SK-N-SH (cell line): ENCODE data around the gene LRRC34. TPM values are rescaled to one million over a fixed set of nuclear protein-coding genes. Genes with fewer than 3 reads are reported as not detected.

Experiments used
- CTCF ChIA-PET: fragments of 300-600, 350-600 bp; formaldehyde crosslinking; extraction: SDS; loops from one replicate; lab custom pipeline; 2021; lab: Yijun Ruan, JAX
- POLR2A ChIA-PET: fragments of 350-600 bp; sonication (Branson Sonifier 250); formaldehyde crosslinking; extraction: SDS; loops from one replicate; lab custom pipeline; 2020; ENCODE audit warnings: antibody characterized with exemption, inconsistent platforms; lab: Yijun Ruan, JAX
- DNase-seq: peaks from one replicate; pipeline ENCODE4 v3.0.0; 2012
- H2AFZ ChIP-seq: fragments of 200-600 bp; sonication (generic); 2 replicates; pipeline ENCODE4 v1.8.1; 2016; ENCODE audit warnings: antibody characterized with exemption, mild to moderate bottlenecking, low read depth
- H3F3A ChIP-seq: fragments of 200-600 bp; sonication (generic); replicated peaks from 2 replicates; pipeline ENCODE3; 2016; ENCODE audit warnings: antibody characterized with exemption, mild to moderate bottlenecking; ENCODE audit not compliant: insufficient read depth
- H3K27ac ChIP-seq, 2 experiments: fragments of 200-500 bp in 1 of 2; fragments of 200-600 bp in 1 of 2; sonication (Bioruptor generic) in 1 of 2; sonication (generic), shearing (Covaris generic) in 1 of 2; 2 replicates each; pipeline versions ENCODE4 v1.5.1 to v1.6.1; 2014 to 2016; ENCODE audit warnings: low read depth in 2 of 2, inconsistent platforms in 1 of 2, low read length in 1 of 2, mild to moderate bottlenecking in 1 of 2, mixed read lengths in 1 of 2
- H3K27me3 ChIP-seq: fragments of 200-600 bp; sonication (generic), shearing (Covaris generic); 2 replicates; pipeline ENCODE4 v1.6.1; 2016; ENCODE audit warnings: mixed run types; ENCODE audit not compliant: insufficient read depth
- H3K36me3 ChIP-seq, 2 experiments: fragments of 200-500 bp in 1 of 2; fragments of 200-600 bp in 1 of 2; sonication (Bioruptor generic) in 1 of 2; sonication (generic) in 1 of 2; replicated peaks in 1 of 2; 2 replicates each; pipeline versions ENCODE3 to v1.5.1; 2014 to 2016; ENCODE audit warnings: low read length in 1 of 2, mild to moderate bottlenecking in 1 of 2; ENCODE audit not compliant: insufficient read depth in 2 of 2, control insufficient read depth in 1 of 2
- H3K4me1 ChIP-seq, 2 experiments: fragments of 200-500 bp in 1 of 2; fragments of 200-600 bp in 1 of 2; sonication (Bioruptor generic) in 1 of 2; sonication (generic), shearing (Covaris generic) in 1 of 2; 2 replicates each; pipeline versions ENCODE4 v1.5.1 to v1.6.1; 2014 to 2016; ENCODE audit warnings: low read depth in 1 of 2, low read length in 1 of 2, mixed run types in 1 of 2; ENCODE audit not compliant: insufficient read depth in 2 of 2, control insufficient read depth in 1 of 2
- H3K4me2 ChIP-seq: fragments of 200-600 bp; sonication (generic), shearing (Covaris generic); 2 replicates; pipeline ENCODE4 v1.6.1; 2017; ENCODE audit warnings: mixed run types
- H3K4me3 ChIP-seq, 2 experiments: fragments of 200-500 bp in 1 of 2; fragments of 200-600 bp in 1 of 2; sonication (Bioruptor generic) in 1 of 2; sonication (generic), shearing (Covaris generic) in 1 of 2; 2 replicates each; pipeline versions ENCODE4 v1.5.1 to v1.8.1; 2014 to 2016; ENCODE audit warnings: low read depth in 2 of 2, inconsistent platforms in 1 of 2, low read length in 1 of 2, mild to moderate bottlenecking in 1 of 2, mixed read lengths in 1 of 2, moderate library complexity in 1 of 2
- H3K79me2 ChIP-seq: fragments of 200-600 bp; sonication (generic); 2 replicates; pipeline ENCODE4 v1.8.1; 2017; ENCODE audit warnings: mild to moderate bottlenecking; ENCODE audit not compliant: insufficient read depth
- H3K9ac ChIP-seq: fragments of 200-600 bp; sonication (generic); 2 replicates; pipeline ENCODE4 v1.6.1; 2017; ENCODE audit warnings: mixed run types
- H3K9me2 ChIP-seq: fragments of 200-600 bp; sonication (generic); 2 replicates; pipeline ENCODE4 v1.6.1; 2017; ENCODE audit warnings: mixed run types
- H3K9me3 ChIP-seq: fragments of 200-600 bp; sonication (generic); 2 replicates; pipeline ENCODE4 v1.6.1; 2017; ENCODE audit warnings: mixed run types, mild to moderate bottlenecking, moderate library complexity
- H4K20me1 ChIP-seq: fragments of 200-600 bp; sonication (generic); 2 replicates; pipeline ENCODE4 v1.6.1; 2017; ENCODE audit warnings: mild to moderate bottlenecking, mixed run types; ENCODE audit not compliant: insufficient read depth
- EP300 ChIP-seq, 2 experiments: IDR thresholded peaks; 2 replicates each; pipeline versions ENCODE4 v1.4.0 to v1.6.1; 2012; ENCODE audit warnings: borderline replicate concordance in 1 of 2, low read depth in 1 of 2, low read length in 1 of 2
- EZH2phosphoT487 ChIP-seq: fragments of 200-600 bp; sonication (generic); IDR thresholded peaks from 2 replicates; pipeline ENCODE4 v1.6.1; 2017; ENCODE audit warnings: low read depth, mixed run types, mild to moderate bottlenecking, antibody characterized with exemption, moderate library complexity, borderline replicate concordance
- FOSL2 ChIP-seq: IDR thresholded peaks from 2 replicates; pipeline ENCODE4 v1.4.0; 2012; ENCODE audit warnings: low read depth, mild to moderate bottlenecking, moderate library complexity, borderline replicate concordance
- FOXJ3 ChIP-seq: sonication (generic); formaldehyde crosslinking; IDR thresholded peaks from 2 replicates; pipeline ENCODE4 v1.5.1; 2020; ENCODE audit warnings: mild to moderate bottlenecking, missing genetic modification reagents
- GABPA ChIP-seq: IDR thresholded peaks from 2 replicates; pipeline ENCODE4 v1.4.0; 2012; ENCODE audit warnings: low read depth, mild to moderate bottlenecking
- MEF2A ChIP-seq: IDR thresholded peaks from 2 replicates; pipeline ENCODE4 v1.4.0; 2012; ENCODE audit warnings: low read depth, borderline replicate concordance
- NFIC ChIP-seq: IDR thresholded peaks from 2 replicates; pipeline ENCODE4 v1.4.0; 2012; ENCODE audit warnings: borderline replicate concordance
- RAD21 ChIP-seq: IDR thresholded peaks from 2 replicates; pipeline ENCODE4 v1.6.1; 2012; ENCODE audit warnings: mild to moderate bottlenecking, low read length
- RCOR1 ChIP-seq: fragments of 150-350 bp; IDR thresholded peaks from 2 replicates; pipeline ENCODE4 v1.6.1; 2017; ENCODE audit warnings: antibody characterized with exemption, low read length
- RFX5 ChIP-seq: IDR thresholded peaks from 2 replicates; pipeline ENCODE4 v1.6.1; 2012; ENCODE audit warnings: mild to moderate bottlenecking, improper control_type of control experiment, low read length
- SMC3 ChIP-seq: IDR thresholded peaks from 2 replicates; pipeline ENCODE4 v1.6.1; 2012; ENCODE audit warnings: low read depth, low read length, improper control_type of control experiment
- WGBS: methylation state at CpG from one replicate; pipeline ENCODE4 v1.1.6; 2017; ENCODE audit warnings: low lambda C conversion rate; 5-methylcytosine and 5-hydroxymethylcytosine counted together
- polyA plus RNA-seq, 3 experiments: library from polyadenylated mRNA; depleted of rRNA; stranded (reverse); fragments of >200 nt; gene quantifications; 2 replicates each; pipeline ENCODE4 v1.2.3, GENCODE V29; 2012
- TF ChIP-seq, protein P1 (sequence below): fragments of 150-350 bp; IDR thresholded peaks from 2 replicates; pipeline ENCODE4 v1.6.1; 2017; ENCODE audit warnings: antibody characterized with exemption, low read length, low read depth, borderline replicate concordance
- TF ChIP-seq, protein P2 (sequence below): fragments of 150-350 bp; IDR thresholded peaks from 2 replicates; pipeline ENCODE4 v1.6.1; 2016; ENCODE audit warnings: mild to moderate bottlenecking, low read depth, low read length
- TF ChIP-seq, protein P3 (sequence below): fragments of 200-600 bp; sonication (generic); IDR thresholded peaks from 2 replicates; pipeline ENCODE4 v1.6.1; 2017; ENCODE audit warnings: antibody characterized with exemption, mild to moderate bottlenecking, moderate library complexity
- TF ChIP-seq, protein P4 (sequence below): IDR thresholded peaks from 2 replicates; pipeline ENCODE4 v1.4.0; 2012; ENCODE audit warnings: low read depth, borderline replicate concordance
- TF ChIP-seq, protein P5 (sequence below): IDR thresholded peaks from 2 replicates; pipeline ENCODE4; 2012
- TF ChIP-seq, protein P6 (sequence below): IDR thresholded peaks from 2 replicates; pipeline ENCODE4 v1.6.1; 2012; ENCODE audit warnings: mild to moderate bottlenecking, low read depth, low read length, moderate library complexity

Gene LRRC34
- polyA plus RNA-seq, 1 of the 3 experiments (the other 2 are of a cell fraction) = 1.6 TPM

DNA sequence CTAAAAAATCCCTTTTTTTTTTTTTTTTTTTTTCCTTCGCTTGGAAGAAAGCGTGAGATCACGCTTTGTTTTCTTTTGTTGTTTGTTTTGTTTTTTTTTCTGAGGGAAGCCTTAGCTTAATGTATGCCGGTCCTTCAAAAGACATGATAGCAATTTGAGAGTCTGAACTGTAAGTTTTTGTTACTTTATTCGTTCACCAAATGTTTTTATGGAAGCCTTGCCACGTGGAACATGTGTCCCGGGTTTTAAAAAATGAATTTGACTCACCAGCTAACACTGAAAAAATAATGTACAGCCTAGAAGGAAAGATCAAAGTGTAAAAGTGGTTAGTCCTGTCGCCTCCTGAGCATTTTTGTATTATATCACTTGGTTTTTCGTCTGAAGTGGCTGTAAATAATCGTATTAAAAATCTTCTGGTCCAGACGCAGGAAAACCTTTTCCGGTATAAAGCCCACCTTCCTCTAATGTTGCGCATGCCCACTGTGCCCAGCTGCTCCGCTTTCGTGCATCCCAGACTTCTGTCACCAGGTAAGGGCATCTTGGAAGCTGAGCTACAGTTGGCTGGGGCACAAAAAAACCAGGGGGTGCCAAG is 40.3 kb downstream of the LRRC34 start (continued):
- TF ChIP-seq GABPA (peak; percentile 52), NFIC (no peak), EP300 (IDR thresholded peaks at IDR 0.05; ENCODE audit: borderline replicate concordance in 1 of 2, low read depth in 1 of 2, low read length in 1 of 2) (peak in 1 of 2 experiments; percentile 52; a peak in 1 of 4 replicates), RAD21 (no peak), SMC3 (no peak), RFX5 (no peak), FOXJ3 (CRISPR knock-in tag) (no peak)
- TF ChIP-seq, protein P1, sequence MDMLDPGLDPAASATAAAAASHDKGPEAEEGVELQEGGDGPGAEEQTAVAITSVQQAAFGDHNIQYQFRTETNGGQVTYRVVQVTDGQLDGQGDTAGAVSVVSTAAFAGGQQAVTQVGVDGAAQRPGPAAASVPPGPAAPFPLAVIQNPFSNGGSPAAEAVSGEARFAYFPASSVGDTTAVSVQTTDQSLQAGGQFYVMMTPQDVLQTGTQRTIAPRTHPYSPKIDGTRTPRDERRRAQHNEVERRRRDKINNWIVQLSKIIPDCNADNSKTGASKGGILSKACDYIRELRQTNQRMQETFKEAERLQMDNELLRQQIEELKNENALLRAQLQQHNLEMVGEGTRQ = no peak
- TF ChIP-seq, protein P2, sequence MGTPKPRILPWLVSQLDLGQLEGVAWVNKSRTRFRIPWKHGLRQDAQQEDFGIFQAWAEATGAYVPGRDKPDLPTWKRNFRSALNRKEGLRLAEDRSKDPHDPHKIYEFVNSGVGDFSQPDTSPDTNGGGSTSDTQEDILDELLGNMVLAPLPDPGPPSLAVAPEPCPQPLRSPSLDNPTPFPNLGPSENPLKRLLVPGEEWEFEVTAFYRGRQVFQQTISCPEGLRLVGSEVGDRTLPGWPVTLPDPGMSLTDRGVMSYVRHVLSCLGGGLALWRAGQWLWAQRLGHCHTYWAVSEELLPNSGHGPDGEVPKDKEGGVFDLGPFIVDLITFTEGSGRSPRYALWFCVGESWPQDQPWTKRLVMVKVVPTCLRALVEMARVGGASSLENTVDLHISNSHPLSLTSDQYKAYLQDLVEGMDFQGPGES = no peak

DNA sequence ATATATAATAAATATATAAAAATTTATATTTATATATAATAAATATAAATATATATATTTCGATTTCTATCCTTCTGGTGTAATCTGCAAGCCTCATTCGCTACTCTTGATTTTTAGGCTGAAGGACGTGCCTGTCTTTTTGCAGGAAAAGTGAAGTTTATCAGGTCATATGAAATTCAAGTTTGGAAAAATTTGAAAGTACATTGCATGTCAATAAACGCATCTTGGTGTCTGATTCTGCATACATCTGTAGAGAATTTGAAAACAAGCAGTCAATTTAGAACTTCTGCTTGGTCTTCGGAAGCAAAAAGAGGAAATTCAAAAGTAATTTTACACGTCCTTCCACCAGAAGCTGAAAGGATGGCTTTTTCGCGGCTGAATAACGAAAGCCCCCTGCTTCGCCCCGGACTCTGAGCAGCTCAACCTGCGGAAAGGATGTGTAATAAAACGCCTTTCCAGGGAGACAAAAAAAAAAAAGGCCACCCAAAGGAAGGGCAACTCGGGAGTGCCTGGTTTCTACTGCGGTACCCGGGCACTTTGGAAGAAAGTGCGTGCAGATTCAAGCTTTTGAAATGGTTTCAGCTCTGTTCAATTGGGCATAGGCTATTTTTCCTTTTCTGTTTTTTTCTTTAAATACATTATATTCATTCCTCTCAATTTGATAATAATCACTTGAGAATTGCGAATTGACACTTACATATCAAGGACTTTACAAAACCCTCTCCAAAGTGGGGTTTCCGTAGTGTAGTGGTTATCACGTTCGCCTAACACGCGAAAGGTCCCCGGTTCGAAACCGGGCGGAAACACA is 41.0 kb downstream of the LRRC34 start:
- Histone ChIP-seq H4K20me1 (0 out of 2 replicates have a peak, but pooled peaks cover 4% of the 10 kb centered on the region), H3K27me3 (no peaks in the 10 kb centered on the region), H3K4me2 (peak overlapping the region; percentile 93), H3K27ac (peak overlapping the region; percentile 96 to 99), H3K79me2 (peaks cover 35% of the 10 kb centered on the region), H3K4me1 (peaks cover 4 to 10% of the 10 kb centered on the region in 2 experiments; a peak in 3 of 4 replicates), H2AFZ (peak overlapping the region; percentile 100), H3K36me3 (peaks cover 20 to 25% of the 10 kb centered on the region in 2 experiments), H3K9me3 (no peaks in the 10 kb centered on the region), H3K9ac (peak overlapping the region; percentile 92), H3K4me3 (peak overlapping the region; percentile 100), H3F3A (peaks cover 45% of the 10 kb centered on the region), H3K9me2 (no peaks in the 10 kb centered on the region)
- peak; percentile 65 for DNase-seq
- POLR2A ChIA-PET = interaction anchor here (0.6 to 1.7 kb wide), 3 partner anchors 40 to 1081 kb away, joined by 3 to 13 read pairs (median 5); partner anchors contain the start of genes LRRC34 and LRRIQ4
- WGBS = 1% methylated on average over 27 of the region's 27 CpGs
- CTCF ChIA-PET = interaction anchor here (0.6 to 3.1 kb wide), 3 partner anchors 8 to 541 kb away, joined by 3 to 13 read pairs (median 3); no protein-coding TSS in a partner anchor
- TF ChIP-seq FOSL2 (peak; percentile 68; the same call in 1 of the 2 replicates), RFX5 (no peak), EZH2phosphoT487 (no peak), RCOR1 (no peak), MEF2A (no peak)
- TF ChIP-seq, protein P3, sequence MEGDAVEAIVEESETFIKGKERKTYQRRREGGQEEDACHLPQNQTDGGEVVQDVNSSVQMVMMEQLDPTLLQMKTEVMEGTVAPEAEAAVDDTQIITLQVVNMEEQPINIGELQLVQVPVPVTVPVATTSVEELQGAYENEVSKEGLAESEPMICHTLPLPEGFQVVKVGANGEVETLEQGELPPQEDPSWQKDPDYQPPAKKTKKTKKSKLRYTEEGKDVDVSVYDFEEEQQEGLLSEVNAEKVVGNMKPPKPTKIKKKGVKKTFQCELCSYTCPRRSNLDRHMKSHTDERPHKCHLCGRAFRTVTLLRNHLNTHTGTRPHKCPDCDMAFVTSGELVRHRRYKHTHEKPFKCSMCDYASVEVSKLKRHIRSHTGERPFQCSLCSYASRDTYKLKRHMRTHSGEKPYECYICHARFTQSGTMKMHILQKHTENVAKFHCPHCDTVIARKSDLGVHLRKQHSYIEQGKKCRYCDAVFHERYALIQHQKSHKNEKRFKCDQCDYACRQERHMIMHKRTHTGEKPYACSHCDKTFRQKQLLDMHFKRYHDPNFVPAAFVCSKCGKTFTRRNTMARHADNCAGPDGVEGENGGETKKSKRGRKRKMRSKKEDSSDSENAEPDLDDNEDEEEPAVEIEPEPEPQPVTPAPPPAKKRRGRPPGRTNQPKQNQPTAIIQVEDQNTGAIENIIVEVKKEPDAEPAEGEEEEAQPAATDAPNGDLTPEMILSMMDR = no peak
- TF ChIP-seq, protein P4, sequence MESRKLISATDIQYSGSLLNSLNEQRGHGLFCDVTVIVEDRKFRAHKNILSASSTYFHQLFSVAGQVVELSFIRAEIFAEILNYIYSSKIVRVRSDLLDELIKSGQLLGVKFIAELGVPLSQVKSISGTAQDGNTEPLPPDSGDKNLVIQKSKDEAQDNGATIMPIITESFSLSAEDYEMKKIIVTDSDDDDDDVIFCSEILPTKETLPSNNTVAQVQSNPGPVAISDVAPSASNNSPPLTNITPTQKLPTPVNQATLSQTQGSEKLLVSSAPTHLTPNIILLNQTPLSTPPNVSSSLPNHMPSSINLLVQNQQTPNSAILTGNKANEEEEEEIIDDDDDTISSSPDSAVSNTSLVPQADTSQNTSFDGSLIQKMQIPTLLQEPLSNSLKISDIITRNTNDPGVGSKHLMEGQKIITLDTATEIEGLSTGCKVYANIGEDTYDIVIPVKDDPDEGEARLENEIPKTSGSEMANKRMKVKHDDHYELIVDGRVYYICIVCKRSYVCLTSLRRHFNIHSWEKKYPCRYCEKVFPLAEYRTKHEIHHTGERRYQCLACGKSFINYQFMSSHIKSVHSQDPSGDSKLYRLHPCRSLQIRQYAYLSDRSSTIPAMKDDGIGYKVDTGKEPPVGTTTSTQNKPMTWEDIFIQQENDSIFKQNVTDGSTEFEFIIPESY = no peak
- TF ChIP-seq, protein P5, sequence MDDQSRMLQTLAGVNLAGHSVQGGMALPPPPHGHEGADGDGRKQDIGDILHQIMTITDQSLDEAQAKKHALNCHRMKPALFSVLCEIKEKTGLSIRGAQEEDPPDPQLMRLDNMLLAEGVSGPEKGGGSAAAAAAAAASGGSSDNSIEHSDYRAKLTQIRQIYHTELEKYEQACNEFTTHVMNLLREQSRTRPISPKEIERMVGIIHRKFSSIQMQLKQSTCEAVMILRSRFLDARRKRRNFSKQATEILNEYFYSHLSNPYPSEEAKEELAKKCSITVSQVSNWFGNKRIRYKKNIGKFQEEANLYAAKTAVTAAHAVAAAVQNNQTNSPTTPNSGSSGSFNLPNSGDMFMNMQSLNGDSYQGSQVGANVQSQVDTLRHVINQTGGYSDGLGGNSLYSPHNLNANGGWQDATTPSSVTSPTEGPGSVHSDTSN = no peak
- TF ChIP-seq, protein P6, sequence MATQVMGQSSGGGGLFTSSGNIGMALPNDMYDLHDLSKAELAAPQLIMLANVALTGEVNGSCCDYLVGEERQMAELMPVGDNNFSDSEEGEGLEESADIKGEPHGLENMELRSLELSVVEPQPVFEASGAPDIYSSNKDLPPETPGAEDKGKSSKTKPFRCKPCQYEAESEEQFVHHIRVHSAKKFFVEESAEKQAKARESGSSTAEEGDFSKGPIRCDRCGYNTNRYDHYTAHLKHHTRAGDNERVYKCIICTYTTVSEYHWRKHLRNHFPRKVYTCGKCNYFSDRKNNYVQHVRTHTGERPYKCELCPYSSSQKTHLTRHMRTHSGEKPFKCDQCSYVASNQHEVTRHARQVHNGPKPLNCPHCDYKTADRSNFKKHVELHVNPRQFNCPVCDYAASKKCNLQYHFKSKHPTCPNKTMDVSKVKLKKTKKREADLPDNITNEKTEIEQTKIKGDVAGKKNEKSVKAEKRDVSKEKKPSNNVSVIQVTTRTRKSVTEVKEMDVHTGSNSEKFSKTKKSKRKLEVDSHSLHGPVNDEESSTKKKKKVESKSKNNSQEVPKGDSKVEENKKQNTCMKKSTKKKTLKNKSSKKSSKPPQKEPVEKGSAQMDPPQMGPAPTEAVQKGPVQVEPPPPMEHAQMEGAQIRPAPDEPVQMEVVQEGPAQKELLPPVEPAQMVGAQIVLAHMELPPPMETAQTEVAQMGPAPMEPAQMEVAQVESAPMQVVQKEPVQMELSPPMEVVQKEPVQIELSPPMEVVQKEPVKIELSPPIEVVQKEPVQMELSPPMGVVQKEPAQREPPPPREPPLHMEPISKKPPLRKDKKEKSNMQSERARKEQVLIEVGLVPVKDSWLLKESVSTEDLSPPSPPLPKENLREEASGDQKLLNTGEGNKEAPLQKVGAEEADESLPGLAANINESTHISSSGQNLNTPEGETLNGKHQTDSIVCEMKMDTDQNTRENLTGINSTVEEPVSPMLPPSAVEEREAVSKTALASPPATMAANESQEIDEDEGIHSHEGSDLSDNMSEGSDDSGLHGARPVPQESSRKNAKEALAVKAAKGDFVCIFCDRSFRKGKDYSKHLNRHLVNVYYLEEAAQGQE = no peak
